ENCODE results near the gene HDAC8. TPM values are rescaled to one million over a fixed set of nuclear protein-coding genes. Genes with fewer than 3 reads are reported as not detected.
"Not testable (repeated sequence)": the region's sequence is repeated elsewhere in the genome, so short reads cannot be mapped to it uniquely, and the experiment has no call there.

Gene HDAC8
- total RNA-seq, 1 experiment from 2014 or later = 26.2 TPM

- no peak for DNase-seq
- no peaks in the 10 kb centered on the region for H3K27me3 ChIP-seq (replicated peaks; ENCODE audit: control insufficient read depth, insufficient read depth, low read length)
- no peak for TF ChIP-seq CTCF (IDR thresholded peaks at IDR 0.05; ENCODE audit: insufficient read depth in 1 of 2, low read depth in 1 of 2, low read length in 1 of 2, severe bottlenecking in 1 of 2, unreplicated experiment in 1 of 2)
- no peaks in the 10 kb centered on the region for H3K36me3 ChIP-seq (ENCODE audit: control insufficient read depth, insufficient read depth, low read length)
- H3K4me1 ChIP-seq = no peaks in the 10 kb centered on the region
- ChIA-PET CTCF (no interaction called here), POLR2A (no interaction called here)
- H3K4me1 Mint-ChIP-seq (ENCODE audit: low read depth, unreplicated experiment) = no peaks in the 10 kb centered on the region
- BruUV-seq (replicated peaks) = no TSS peak
- H3K4me3 Mint-ChIP-seq (ENCODE audit: unreplicated experiment) = no peak overlapping the region
- H3K36me3 Mint-ChIP-seq (ENCODE audit: insufficient read depth, unreplicated experiment) = no peaks in the 10 kb centered on the region
- intact Hi-C loops (cut with micrococcal nuclease; ENCODE audit: unreplicated experiment) = no loop called here
- no peaks in the 10 kb centered on the region for H3K9me3 ChIP-seq
- no peak overlapping the region for H3K4me3 ChIP-seq (ENCODE audit: low read depth, low read length)
- H3K27ac Mint-ChIP-seq (ENCODE audit: unreplicated experiment) = no peak overlapping the region
- no peaks in the 10 kb centered on the region for H3K9me3 Mint-ChIP-seq (ENCODE audit: unreplicated experiment)
- no peaks in the 10 kb centered on the region for H3K27me3 Mint-ChIP-seq (ENCODE audit: insufficient read depth, unreplicated experiment)
Observed at GRCh38 chrX:72568406-72569092, 4.1 kb downstream of the HDAC8 start.

GRCh38 chrX:72566448-72566847 is 6.2 kb downstream of the HDAC8 start:
- Mint-ChIP-seq H3K4me3 (ENCODE audit: unreplicated experiment) (no peak overlapping the region), H3K4me1 (ENCODE audit: low read depth, unreplicated experiment) (no peaks in the 10 kb centered on the region), H3K27me3 (ENCODE audit: insufficient read depth, unreplicated experiment) (no peaks in the 10 kb centered on the region), H3K9me3 (ENCODE audit: unreplicated experiment) (no peaks in the 10 kb centered on the region), H3K27ac (ENCODE audit: unreplicated experiment) (no peak overlapping the region), H3K36me3 (ENCODE audit: insufficient read depth, unreplicated experiment) (peaks cover 2% of the 10 kb centered on the region)
- DNase-seq = no peak
- ChIA-PET POLR2A (no interaction called here), CTCF (no interaction called here)
- intact Hi-C loops (cut with micrococcal nuclease; ENCODE audit: unreplicated experiment) = no loop called here
- no peaks in the 10 kb centered on the region for H3K36me3 ChIP-seq (ENCODE audit: control insufficient read depth, insufficient read depth, low read length)
- no peak for TF ChIP-seq CTCF (IDR thresholded peaks at IDR 0.05; ENCODE audit: insufficient read depth in 1 of 2, low read depth in 1 of 2, low read length in 1 of 2, severe bottlenecking in 1 of 2, unreplicated experiment in 1 of 2)
- BruUV-seq (replicated peaks) = no TSS peak
- no peaks in the 10 kb centered on the region for H3K27me3 ChIP-seq (replicated peaks; ENCODE audit: control insufficient read depth, insufficient read depth, low read length)
- no peak overlapping the region for H3K4me3 ChIP-seq (ENCODE audit: low read depth, low read length)
- no peaks in the 10 kb centered on the region for H3K9me3 ChIP-seq
- H3K4me1 ChIP-seq = no peaks in the 10 kb centered on the region

GRCh38 chrX:72559655-72560054 is 13.0 kb downstream of the HDAC8 start:
- H3K27ac Mint-ChIP-seq (ENCODE audit: unreplicated experiment); H3K4me3 ChIP-seq (ENCODE audit: low read depth, low read length); BruUV-seq (replicated peaks); H3K27me3 Mint-ChIP-seq (ENCODE audit: insufficient read depth, unreplicated experiment); H3K27me3 ChIP-seq (replicated peaks; ENCODE audit: control insufficient read depth, insufficient read depth, low read length); POLR2A ChIA-PET; DNase-seq; H3K9me3 Mint-ChIP-seq (ENCODE audit: unreplicated experiment); H3K36me3 Mint-ChIP-seq (ENCODE audit: insufficient read depth, unreplicated experiment); H3K4me1 Mint-ChIP-seq (ENCODE audit: low read depth, unreplicated experiment); H3K4me1 ChIP-seq; H3K36me3 ChIP-seq (ENCODE audit: control insufficient read depth, insufficient read depth, low read length); H3K4me3 Mint-ChIP-seq (ENCODE audit: unreplicated experiment); H3K9me3 ChIP-seq; CTCF ChIA-PET: not testable (repeated sequence)
- intact Hi-C loops (cut with micrococcal nuclease; ENCODE audit: unreplicated experiment) = loop anchor here (10.0 kb wide), 1 partner anchor 85 kb away; no protein-coding TSS in a partner anchor

Measured in Caco-2 (cell line).